Measurements from ENCODE around the gene ATP8A2.

- TF ChIP-seq YY1 (IDR thresholded peaks at IDR 0.05; ENCODE audit: insufficient read depth, insufficient read length): no peak
- TF ChIP-seq ZNF274 (IDR thresholded peaks at IDR 0.05; ENCODE audit: low read depth, low read length): no peak
These were observed 550.6 kb downstream of the ATP8A2 start for GRCh38 chr13:25922376-25922775.

Measured in NT2/D1 (cell line).